ENCODE data around the gene EHMT2. TPM values are rescaled to one million over a fixed set of nuclear protein-coding genes. Genes with fewer than 3 reads are reported as not detected.
"Not testable (repeated sequence)": the region's sequence is repeated elsewhere in the genome, so short reads cannot be mapped to it uniquely, and the experiment has no call there.

EHMT2 gene
- total RNA-seq, 2 donors from 2014 or later: 113 to 121 TPM

GRCh38 chr6:31865205-31866118 lies 32.0 kb downstream of the EHMT2 start:
- no peaks in the 10 kb centered on the region for H3K9me3 ChIP-seq (ENCODE audit: control insufficient read depth, low read length)
- Mint-ChIP-seq H3K36me3 (ENCODE audit: low read depth) (no peaks in the 10 kb centered on the region), H3K27ac (no peak overlapping the region)

GRCh38 chr6:31864818-31865204 lies 32.7 kb downstream of the EHMT2 start:
- Histone ChIP-seq H3K4me1 (ENCODE audit: control insufficient read depth, insufficient read depth, low read length) (no peaks in the 10 kb centered on the region), H3K4me3 (ENCODE audit: low read length) (no peak overlapping the region), H3K27ac (ENCODE audit: low read depth, low read length) (peak overlapping the region; percentile 32), H3K9ac (ENCODE audit: extremely low read depth, low read length, poor library complexity, severe bottlenecking) (no peak overlapping the region), H3K9me3 (ENCODE audit: control insufficient read depth, low read length) (no peaks in the 10 kb centered on the region), H3K36me3 (ENCODE audit: control insufficient read depth, insufficient read depth, low read length) (peaks cover 7% of the 10 kb centered on the region), H3K27me3 (ENCODE audit: control insufficient read depth, insufficient read depth, low read length, poor library complexity, severe bottlenecking) (no peaks in the 10 kb centered on the region)
- peaks cover 5% of the 10 kb centered on the region for H3K36me3 Mint-ChIP-seq (ENCODE audit: low read depth)
- H3K27ac Mint-ChIP-seq: no peak overlapping the region
- H3K9me3 Mint-ChIP-seq: no peaks in the 10 kb centered on the region
- no peak for DNase-seq
- peaks cover 14% of the 10 kb centered on the region for H3K4me1 Mint-ChIP-seq
- no peak overlapping the region for H3K4me3 Mint-ChIP-seq
- TF ChIP-seq CTCF (conservative IDR thresholded peaks at IDR 0.05): no peak
- 91 to 92% methylated on average over 5 to 8 of the region's 8 CpGs for WGBS, 2 experiments (ENCODE audit: insufficient coverage in 1 of 2, insufficient read length in 1 of 2)
- H3K27me3 Mint-ChIP-seq (ENCODE audit: insufficient read depth): peaks cover 2% of the 10 kb centered on the region

More at GRCh38 chr6:31865205-31866118, 32.0 kb downstream of the EHMT2 start:
- Histone ChIP-seq H3K9ac (ENCODE audit: extremely low read depth, low read length, poor library complexity, severe bottlenecking) (no peak overlapping the region), H3K4me3 (ENCODE audit: low read length) (no peak overlapping the region), H3K27me3 (ENCODE audit: control insufficient read depth, insufficient read depth, low read length, poor library complexity, severe bottlenecking) (no peaks in the 10 kb centered on the region), H3K36me3 (ENCODE audit: control insufficient read depth, insufficient read depth, low read length) (peaks cover 2% of the 10 kb centered on the region), H3K4me1 (ENCODE audit: control insufficient read depth, insufficient read depth, low read length) (no peaks in the 10 kb centered on the region), H3K27ac (ENCODE audit: low read depth, low read length) (peak overlapping the region; percentile 32)
- Mint-ChIP-seq H3K9me3 (no peaks in the 10 kb centered on the region), H3K4me3 (no peak overlapping the region), H3K27me3 (ENCODE audit: insufficient read depth) (peaks cover 2% of the 10 kb centered on the region), H3K4me1 (peaks cover 14% of the 10 kb centered on the region)
- no peak for TF ChIP-seq CTCF (conservative IDR thresholded peaks at IDR 0.05)
- DNase-seq: no peak
- 91 to 92% methylated on average over 21 of the region's 21 CpGs for WGBS, 2 experiments (ENCODE audit: insufficient coverage in 1 of 2, insufficient read length in 1 of 2)

GRCh38 chr6:31864123-31864562 lies 33.4 kb downstream of the EHMT2 start:
- not testable (repeated sequence) for H3K27me3 Mint-ChIP-seq (ENCODE audit: insufficient read depth); H3K4me1 ChIP-seq (ENCODE audit: control insufficient read depth, insufficient read depth, low read length); H3K9me3 Mint-ChIP-seq; H3K27me3 ChIP-seq (ENCODE audit: control insufficient read depth, insufficient read depth, low read length, poor library complexity, severe bottlenecking); H3K9me3 ChIP-seq (ENCODE audit: control insufficient read depth, low read length); DNase-seq
- Histone ChIP-seq H3K4me3 (ENCODE audit: low read length) (peak overlapping the region; percentile 87), H3K9ac (ENCODE audit: extremely low read depth, low read length, poor library complexity, severe bottlenecking) (peak overlapping the region; percentile 60), H3K36me3 (ENCODE audit: control insufficient read depth, insufficient read depth, low read length) (peaks cover 14% of the 10 kb centered on the region), H3K27ac (ENCODE audit: low read depth, low read length) (peak overlapping the region; percentile 64)
- Mint-ChIP-seq H3K36me3 (ENCODE audit: low read depth) (peaks cover 12% of the 10 kb centered on the region), H3K4me1 (peaks cover 14% of the 10 kb centered on the region), H3K27ac (peak overlapping the region; percentile 97), H3K4me3 (peak overlapping the region; percentile 92)
- 40 to 65% methylated on average over 7 to 16 of the region's 16 CpGs for WGBS, 2 experiments (ENCODE audit: insufficient coverage in 1 of 2, insufficient read length in 1 of 2)

Measured in endodermal cell (in vitro differentiated cells).